Measurements from ENCODE around the gene SHPK.

DNA sequence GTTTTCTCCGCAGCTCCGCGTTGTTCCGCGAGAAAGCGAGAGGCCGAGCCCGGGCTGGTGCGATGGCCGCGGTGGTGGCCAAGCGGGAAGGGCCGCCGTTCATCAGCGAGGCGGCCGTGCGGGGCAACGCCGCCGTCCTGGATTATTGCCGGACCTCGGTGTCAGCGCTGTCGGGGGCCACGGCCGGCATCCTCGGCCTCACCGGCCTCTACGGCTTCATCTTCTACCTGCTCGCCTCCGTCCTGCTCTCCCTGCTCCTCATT lies 33.0 kb upstream of the SHPK start:
- TF ChIP-seq POLR2AphosphoS5 (IDR thresholded peaks at IDR 0.05; ENCODE audit: low read depth, low read length): no peak
- TF ChIP-seq POLR2A (IDR thresholded peaks at IDR 0.05; ENCODE audit: low read depth, low read length): no peak
